K562 (cell line): ENCODE results near the gene IRS4. TPM values are rescaled to one million over a fixed set of nuclear protein-coding genes. Genes with fewer than 3 reads are reported as not detected.

Experiments
- ATAC-seq: fragments of 200-7000 bp; cut with Tn5 transposase; 3 replicates; pipeline ENCODE4 v1.9.1; 2020; ENCODE audit warnings: moderate library complexity
- BruUV-seq: library from RNA; stranded (reverse); fragments of 400-500 nt; replicated peaks from 2 replicates; lab custom pipeline; 2021; lab: Mats Ljungman, UMichigan
- CTCF ChIA-PET: fragments of 300-600 bp; formaldehyde crosslinking; extraction: SDS; loops from one replicate; lab custom pipeline; 2021; ENCODE audit warnings: low intra/inter-chr PET ratio; lab: Yijun Ruan, JAX
- POLR2A ChIA-PET: fragments of 300-600, 350-650 bp; sonication (Branson Sonifier 250); formaldehyde crosslinking; extraction: SDS; loops from one replicate; lab custom pipeline; 2021; ENCODE audit warnings: antibody characterized with exemption, inconsistent platforms; lab: Yijun Ruan, JAX
- DNase-seq, 4 experiments: peaks; one replicate each; pipeline versions ENCODE4 v3.0.0 to v3.0.0-alpha.2; 2011 to 2018; ENCODE audit warnings: low spot score in 3 of 4, mixed read lengths in 3 of 4; ENCODE audit errors: extremely low read depth in 1 of 4
- FAIRE-seq: peaks from 2 replicates; lab custom pipeline; 2011; peaks lifted over from hg19 to GRCh38; lab: Jason Lieb, UNC
- H2AFZ ChIP-seq: 2 replicates; pipeline ENCODE4 v1.6.0; 2011; ENCODE audit warnings: low read depth, low read length, control low read depth, inconsistent platforms
- H3K27ac ChIP-seq: fragments of 200-600 bp; 3 replicates; pipeline ENCODE4 v1.8.0; 2011; ENCODE audit warnings: low read depth, mild to moderate bottlenecking, control low read depth, inconsistent platforms, low read length, moderate library complexity, mixed read lengths; ENCODE audit errors: extremely low read depth
- H3K27me3 ChIP-seq, 2 experiments: fragments of 300-600 bp in 1 of 2; 2 replicates in 1 of 2; 3 replicates in 1 of 2; pipeline versions ENCODE4 v1.6.0 to v1.8.0; 2011; ENCODE audit warnings: inconsistent platforms in 2 of 2, low read length in 2 of 2, mild to moderate bottlenecking in 1 of 2, mixed read lengths in 1 of 2, moderate library complexity in 1 of 2; ENCODE audit not compliant: control insufficient read depth in 2 of 2, insufficient read depth in 2 of 2
- H3K36me3 ChIP-seq: fragments of 300-600 bp; 3 replicates; pipeline ENCODE4 v1.8.0; 2011; ENCODE audit warnings: mild to moderate bottlenecking, low read length, inconsistent platforms; ENCODE audit not compliant: control insufficient read depth, insufficient read depth
- H3K4me1 ChIP-seq, 2 experiments: fragments of 200-600 bp in 1 of 2; replicated peaks in 1 of 2; 2 replicates in 1 of 2; 3 replicates in 1 of 2; pipeline versions ENCODE4 v1.5.1 to v1.8.0; 2011; ENCODE audit warnings: inconsistent platforms in 2 of 2, low read length in 2 of 2, mild to moderate bottlenecking in 1 of 2, mixed read lengths in 1 of 2, moderate library complexity in 1 of 2; ENCODE audit not compliant: control insufficient read depth in 2 of 2, insufficient read depth in 2 of 2
- H3K4me2 ChIP-seq: 2 replicates; pipeline ENCODE4 v1.6.1; 2011; ENCODE audit warnings: low read length, control low read depth, inconsistent platforms, mixed read lengths; ENCODE audit not compliant: insufficient read depth
- H3K4me3 ChIP-seq: fragments of 200-600 bp; sonication (generic), shearing (Covaris generic); 2 replicates; pipeline ENCODE4 v1.5.1; 2016; ENCODE audit warnings: control low read depth, inconsistent platforms
- H3K79me2 ChIP-seq: fragments of 200-600 bp; 3 replicates; pipeline ENCODE4 v1.8.0; 2011; ENCODE audit warnings: low read length, inconsistent platforms; ENCODE audit not compliant: control insufficient read depth, insufficient read depth
- H3K9ac ChIP-seq, 2 experiments: 2 replicates each; pipeline versions ENCODE4 v1.6.0 to v1.6.1; 2011; ENCODE audit warnings: low read depth in 2 of 2, low read length in 2 of 2, control low read depth in 1 of 2, inconsistent platforms in 1 of 2, mild to moderate bottlenecking in 1 of 2, mixed read lengths in 1 of 2; ENCODE audit not compliant: insufficient read depth in 1 of 2
- H3K9me1 ChIP-seq: one replicate; pipeline ENCODE4 v1.6.0; 2011; ENCODE audit warnings: inconsistent platforms, mild to moderate bottlenecking, low read length, moderate library complexity; ENCODE audit not compliant: control insufficient read depth, insufficient read depth
- H3K9me3 ChIP-seq: replicated peaks from 2 replicates; pipeline ENCODE4 v1.5.1; 2011; ENCODE audit warnings: low read depth, low read length, inconsistent platforms; ENCODE audit not compliant: control insufficient read depth, insufficient read depth
- H4K20me1 ChIP-seq: replicated peaks from 2 replicates; pipeline ENCODE4 v1.6.1; 2011; ENCODE audit warnings: low read length, inconsistent platforms, mixed read lengths; ENCODE audit not compliant: control insufficient read depth, insufficient read depth
- POLR2AphosphoS2 ChIP-seq: IDR thresholded peaks from 2 replicates; pipeline ENCODE4 v1.6.1; 2012; ENCODE audit warnings: low read length, improper control_type of control experiment
- REST ChIP-seq, 2 experiments: fragments of 450-650 bp; formaldehyde crosslinking in 1 of 2; IDR thresholded peaks; 2 replicates each; pipeline versions ENCODE4 v1.4.0 to v1.6.1; 2014 to 2020; ENCODE audit warnings: mild to moderate bottlenecking in 2 of 2, borderline replicate concordance in 1 of 2, low read depth in 1 of 2
- RFX1 ChIP-seq: fragments of 450-650 bp; IDR thresholded peaks from 2 replicates; pipeline ENCODE4 v1.6.1; 2016; ENCODE audit warnings: mild to moderate bottlenecking, moderate library complexity
- ZFX ChIP-seq: sonication (generic); formaldehyde crosslinking; IDR thresholded peaks from 2 replicates; pipeline ENCODE4 v1.8.0; 2022; ENCODE audit warnings: mild to moderate bottlenecking, missing genetic modification reagents, moderate library complexity
- WGBS: fragments of 100-300 bp; shearing (Covaris generic); methylation state at CpG from one replicate; pipeline ENCODE4 v1.1.6; 2016; ENCODE audit warnings: low coverage, mixed read lengths; ENCODE audit not compliant: insufficient coverage; ENCODE audit errors: missing lambda C conversion rate; 5-methylcytosine and 5-hydroxymethylcytosine counted together
- in situ Hi-C: fragments of 300-500 bp; cut with MboI; formaldehyde crosslinking; loops from 4 replicates; pipeline ENCODE4 v1.15.0; 2018; ENCODE audit warnings: inconsistent platforms, mixed read lengths
- intact Hi-C: fragments of 100-400 bp; cut with micrococcal nuclease; formaldehyde crosslinking; loops from 2 replicates; pipeline ENCODE4 v1.14.2; 2022
- polyA plus RNA-seq, 8 experiments: library from polyadenylated mRNA; depleted of rRNA in 4 of 8; stranded (reverse) in 5 of 8; unstranded in 3 of 8; fragments of >200 nt; fragmentation: Nextera tagmentation in 2 of 8; fragmentation: Illumina TruSeq in 1 of 8; extraction: Ambion mirVana in 2 of 8; extraction: Trizol in 1 of 8; gene quantifications; 2 replicates each; pipeline versions ENCODE4 v1.2.1 to v1.2.3, GENCODE V29; 2011 to 2014; ENCODE audit warnings: inconsistent platforms in 1 of 8, missing spikeins in 1 of 8
- total RNA-seq, 7 experiments: library from RNA; depleted of rRNA in 6 of 7; stranded (reverse); fragments of >200 nt in 6 of 7; fragmentation: Illumina TruSeq in 2 of 7; extraction: Trizol in 2 of 7; gene quantifications; 2 replicates each; pipeline versions ENCODE4 v1.2.1 to v1.2.3, GENCODE V29; 2011 to 2021; ENCODE audit warnings: low replicate concordance in 1 of 7

IRS4 gene
- total and polyA plus RNA-seq, 9 of the 15 experiments (the other 6 are each of a cell fraction or from before 2014, with no cell fraction given): not detected

- TF ChIP-seq POLR2AphosphoS2 (no peak), ZFX (CRISPR knock-in tag) (no peak)
These were observed 1.9 kb downstream of the IRS4 start (continued) for GRCh38 chrX:108734426-108734825.

GRCh38 chrX:108732630-108733321 is 3.6 kb downstream of the IRS4 start:
- Histone ChIP-seq H3K27ac (no peak overlapping the region), H3K4me3 (no peak overlapping the region), H3K9ac (no peak overlapping the region), H3K36me3 (no peaks in the 10 kb centered on the region), H3K4me1 (peaks cover 0 to 13% of the 10 kb centered on the region in 2 experiments; a peak in 2 of 5 replicates), H2AFZ (no peak overlapping the region), H3K79me2 (no peaks in the 10 kb centered on the region), H3K27me3 (peaks cover 0 to 19% of the 10 kb centered on the region in 2 experiments; a peak in 2 of 5 replicates), H3K4me2 (no peak overlapping the region), H4K20me1 (no peaks in the 10 kb centered on the region), H3K9me3 (no peaks in the 10 kb centered on the region), H3K9me1 (no peaks in the 10 kb centered on the region)
- ChIA-PET CTCF (no interaction called here), POLR2A (no interaction called here)
- FAIRE-seq: no peak
- no peak for ATAC-seq
- BruUV-seq: no TSS peak
- in situ Hi-C loops (no loop called here), intact Hi-C loops (no loop called here)
- WGBS: under 1% methylated on average over 27 of the region's 39 CpGs
- no peak for DNase-seq
- TF ChIP-seq RFX1 (no peak), REST (IDR thresholded peaks at IDR 0.05; ENCODE audit: borderline replicate concordance) (no peak), REST (CRISPR knock-in tag; IDR thresholded peaks at IDR 0.05; ENCODE audit: low read depth) (no peak)
